A549 (cell line): ENCODE data around the gene CLASP2. TPM values are rescaled to one million over a fixed set of nuclear protein-coding genes. Genes with fewer than 3 reads are reported as not detected.

Experiments
- ATAC-seq, 2 experiments: fragments of 200-7000 bp in 1 of 2; fragments of >200 bp in 1 of 2; cut with Nextera tagmentation in 1 of 2; cut with Tn5 transposase in 1 of 2; 3 replicates each; pipeline versions ENCODE4 v1.8.0 to v1.9.1; 2018 to 2020; ENCODE audit warnings: mild to moderate bottlenecking in 1 of 2, moderate library complexity in 1 of 2
- CTCF ChIA-PET: fragments of 300-600 bp; sonication (Branson Sonifier 250); formaldehyde crosslinking; extraction: SDS; loops from one replicate; lab custom pipeline; 2021; ENCODE audit warnings: antibody characterized with exemption, inconsistent platforms; lab: Yijun Ruan, JAX
- POLR2A ChIA-PET: fragments of 350-600 bp; formaldehyde crosslinking; extraction: SDS; loops from one replicate; lab custom pipeline; 2021; ENCODE audit warnings: antibody characterized with exemption, inconsistent platforms; lab: Yijun Ruan, JAX
- DNase-seq, 2 experiments: peaks; one replicate each; pipeline versions ENCODE4 v3.0.0 to v3.0.0-alpha.2; 2011 to 2016; ENCODE audit warnings: low read depth in 1 of 2, low spot score in 1 of 2
- FAIRE-seq: peaks from 2 replicates; lab custom pipeline; 2011; peaks lifted over from hg19 to GRCh38; lab: Jason Lieb, UNC
- H3K27ac ChIP-seq, 2 experiments: fragments of >200 bp; sonication (Bioruptor Twin); formaldehyde crosslinking; 3 replicates each; pipeline ENCODE4 v1.5.1; 2016 to 2017
- H3K4me1 ChIP-seq: fragments of >200 bp; sonication (Bioruptor Twin); formaldehyde crosslinking; 3 replicates; pipeline ENCODE4 v1.6.1; 2016
- H3K4me2 ChIP-seq: fragments of >200 bp; sonication (Bioruptor Twin); formaldehyde crosslinking; 3 replicates; pipeline ENCODE4 v1.6.1; 2016
- H3K4me3 ChIP-seq: fragments of >200 bp; sonication (Bioruptor Twin); formaldehyde crosslinking; 3 replicates; pipeline ENCODE4 v1.5.1; 2016
- H3K9me3 ChIP-seq: fragments of >200 bp; sonication (Bioruptor Twin); formaldehyde crosslinking; 3 replicates; pipeline ENCODE4 v1.6.1; 2016
- BHLHE40 ChIP-seq: IDR thresholded peaks from 2 replicates; pipeline ENCODE4 v1.6.1; 2012; ENCODE audit warnings: low read depth, low read length, inconsistent platforms
- CBX8 ChIP-seq: fragments of 200-600 bp; sonication (generic); IDR thresholded peaks from 2 replicates; pipeline ENCODE4 v1.6.1; 2016
- EHF ChIP-seq: fragments of 250-450 bp; sonication (Bioruptor Pico); IDR thresholded peaks from 2 replicates; pipeline ENCODE4 v1.5.0; 2020; ENCODE audit warnings: mild to moderate bottlenecking
- EHMT2 ChIP-seq: fragments of 200-600 bp; sonication (generic); IDR thresholded peaks from 2 replicates; pipeline ENCODE4 v1.6.1; 2016; ENCODE audit warnings: antibody characterized with exemption, low read depth, mild to moderate bottlenecking, moderate library complexity
- EP300 ChIP-seq, 2 experiments: fragments of >200 bp; sonication (Bioruptor Twin); formaldehyde crosslinking; IDR thresholded peaks; 2 replicates in 1 of 2; 3 replicates in 1 of 2; pipeline ENCODE4 v1.6.1; 2016 to 2017
- FOSL2 ChIP-seq, 2 experiments: fragments of 450-650 bp in 1 of 2; fragments of >200 bp in 1 of 2; sonication (Bioruptor Twin) in 1 of 2; formaldehyde crosslinking; IDR thresholded peaks; 2 replicates each; pipeline versions ENCODE4 v1.5.0 to v1.6.1; 2016 to 2020; ENCODE audit warnings: mild to moderate bottlenecking in 1 of 2, moderate library complexity in 1 of 2
- HES2 ChIP-seq: fragments of >200 bp; sonication (Bioruptor Twin); formaldehyde crosslinking; IDR thresholded peaks from 2 replicates; pipeline ENCODE4 v1.6.1; 2016
- KDM5A ChIP-seq: fragments of 200-600 bp; sonication (generic); IDR thresholded peaks from 2 replicates; pipeline ENCODE4 v1.6.1; 2016; ENCODE audit warnings: antibody characterized with exemption, mild to moderate bottlenecking
- MAX ChIP-seq: IDR thresholded peaks from 2 replicates; pipeline ENCODE4 v1.6.1; 2012
- MAZ ChIP-seq: fragments of 150-350 bp; IDR thresholded peaks from 2 replicates; pipeline ENCODE4 v1.6.1; 2014; ENCODE audit warnings: antibody characterized with exemption, low read depth, low read length, borderline replicate concordance
- MYC ChIP-seq: IDR thresholded peaks from 2 replicates; pipeline ENCODE4 v1.6.1; 2012; ENCODE audit warnings: mild to moderate bottlenecking, inconsistent platforms, low read length, improper control_type of control experiment, borderline replicate concordance
- NPAS2 ChIP-seq: fragments of 250-450 bp; sonication (Bioruptor Pico); IDR thresholded peaks from 2 replicates; pipeline ENCODE4 v1.8.0; 2022; ENCODE audit warnings: mild to moderate bottlenecking, moderate library complexity, borderline replicate concordance
- PBX3 ChIP-seq: IDR thresholded peaks from 2 replicates; pipeline ENCODE4 v1.6.1; 2012
- POLR2AphosphoS2 ChIP-seq: conservative IDR thresholded peaks from 2 replicates; pipeline ENCODE4 v1.6.1; 2012; ENCODE audit warnings: low read length, improper control_type of control experiment, inconsistent platforms
- RCOR1 ChIP-seq: fragments of 150-350 bp; IDR thresholded peaks from 2 replicates; pipeline ENCODE4 v1.6.1; 2014; ENCODE audit warnings: antibody characterized with exemption, low read length, low read depth
- SREBF2 ChIP-seq: fragments of 450-650 bp; IDR thresholded peaks from 2 replicates; pipeline ENCODE4 v1.6.1; 2014; ENCODE audit warnings: mild to moderate bottlenecking, moderate library complexity
- TFCP2L1 ChIP-seq: fragments of 250-450 bp; sonication (Bioruptor Pico); IDR thresholded peaks from 2 replicates; pipeline ENCODE4 v1.5.0; 2021; ENCODE audit warnings: mild to moderate bottlenecking
- TP53 ChIP-seq: fragments of 250-450 bp; sonication (Bioruptor Pico); IDR thresholded peaks from 2 replicates; pipeline ENCODE4 v1.5.0; 2021; ENCODE audit warnings: mild to moderate bottlenecking, moderate library complexity
- ZC3H11A ChIP-seq: fragments of 450-650 bp; IDR thresholded peaks from 2 replicates; pipeline ENCODE4 v1.6.1; 2014; ENCODE audit warnings: antibody characterized with exemption, mild to moderate bottlenecking
- ZFP36 ChIP-seq: fragments of 450-650 bp; IDR thresholded peaks from 2 replicates; pipeline ENCODE4 v1.6.1; 2014; ENCODE audit warnings: borderline replicate concordance; ENCODE audit not compliant: partially characterized antibody
- WGBS: methylation state at CpG from one replicate; pipeline ENCODE4 v1.1.6; 2017; ENCODE audit errors: missing lambda C conversion rate; 5-methylcytosine and 5-hydroxymethylcytosine counted together
- polyA plus RNA-seq, 4 experiments: library from polyadenylated mRNA; depleted of rRNA in 3 of 4; stranded (reverse); fragments of >200 nt; fragmentation: RNase III in 1 of 4; extraction: RNeasy Plus Mini Kit Qiagen cat#74134 plus additional on column Dnase treatment in 1 of 4; gene quantifications; 2 replicates in 3 of 4; 3 replicates in 1 of 4; pipeline ENCODE4 v1.2.3, GENCODE V29; 2011 to 2017
- TF ChIP-seq, protein P1 (sequence below): fragments of 200-600 bp; sonication (generic); IDR thresholded peaks from 2 replicates; pipeline ENCODE4 v1.6.1; 2016; ENCODE audit warnings: antibody characterized with exemption, mild to moderate bottlenecking, moderate library complexity
- TF ChIP-seq, protein P2 (sequence below): fragments of 150-350 bp; IDR thresholded peaks from 2 replicates; pipeline ENCODE4 v1.6.1; 2014; ENCODE audit warnings: low read depth, mild to moderate bottlenecking, low read length

Gene CLASP2
- polyA plus RNA-seq, 2 of the 4 experiments (the other 2 are of a cell fraction) = 18.1 to 66.5 TPM

- H3K4me3 ChIP-seq = no peak overlapping the region
- H3K27ac ChIP-seq = no peak overlapping the region
- H3K4me2 ChIP-seq = no peak overlapping the region
- 95% methylated on average over 2 of the region's 2 CpGs for WGBS
- ATAC-seq (no peak), DNase-seq (no peak), FAIRE-seq (no peak)
- ChIA-PET POLR2A (interaction anchor here (1.1 kb wide), 1 partner anchor 284 kb away, joined by 3 read pairs; no protein-coding TSS in a partner anchor), CTCF (interaction anchor here (0.7 to 1.9 kb wide), 2 partner anchors 19 to 52 kb away, joined by 3 to 4 read pairs; no protein-coding TSS in a partner anchor)
- no peaks in the 10 kb centered on the region for H3K9me3 ChIP-seq
- H3K4me1 ChIP-seq = 0 out of 3 replicates have a peak, but pooled peaks cover 2% of the 10 kb centered on the region
- no peak for TF ChIP-seq MYC
- TF ChIP-seq MAX = no peak
- TF ChIP-seq KDM5A = no peak
- no peak for TF ChIP-seq CBX8
- TF ChIP-seq FOSL2 (IDR thresholded peaks at IDR 0.05) = no peak
- TF ChIP-seq FOSL2 (CRISPR knock-in tag; IDR thresholded peaks at IDR 0.05) = no peak
- no peak for TF ChIP-seq EHMT2
- TF ChIP-seq RCOR1 = no peak
- no peak for TF ChIP-seq SREBF2
- TF ChIP-seq POLR2AphosphoS2 = no peak
- no peak for TF ChIP-seq EP300 (IDR thresholded peaks at IDR 0.05)
- TF ChIP-seq TP53 (CRISPR knock-in tag) = no peak
- no peak for TF ChIP-seq ZC3H11A
- no peak for TF ChIP-seq BHLHE40
- no peak for TF ChIP-seq EHF (CRISPR knock-in tag)
- TF ChIP-seq ZFP36 = no peak
- TF ChIP-seq HES2 = no peak
These were observed 6.2 kb upstream of the CLASP2 start for GRCh38 chr3:33724256-33724655.

GRCh38 chr3:33722626-33723370 is 4.7 kb upstream of the CLASP2 start:
- CTCF ChIA-PET = no interaction called here
- H3K9me3 ChIP-seq = no peaks in the 10 kb centered on the region
- no peak for FAIRE-seq
- WGBS = 52% methylated on average over 2 of the region's 2 CpGs
- no peak overlapping the region for H3K4me2 ChIP-seq
- DNase-seq = no peak
- POLR2A ChIA-PET = interaction anchor here (0.6 kb wide), 1 partner anchor 80 kb away, joined by 5 read pairs; no protein-coding TSS in a partner anchor
- no peak for ATAC-seq
- no peak overlapping the region for H3K4me3 ChIP-seq
- no peak overlapping the region for H3K27ac ChIP-seq
- 0 out of 3 replicates have a peak, but pooled peaks cover 2% of the 10 kb centered on the region for H3K4me1 ChIP-seq
- no peak for TF ChIP-seq BHLHE40
- no peak for TF ChIP-seq NPAS2 (CRISPR knock-in tag)
- no peak for TF ChIP-seq RCOR1
- no peak for TF ChIP-seq MYC
- TF ChIP-seq MAX = no peak
- no peak for TF ChIP-seq KDM5A
- no peak for TF ChIP-seq POLR2AphosphoS2
- TF ChIP-seq PBX3 = no peak

DNA sequence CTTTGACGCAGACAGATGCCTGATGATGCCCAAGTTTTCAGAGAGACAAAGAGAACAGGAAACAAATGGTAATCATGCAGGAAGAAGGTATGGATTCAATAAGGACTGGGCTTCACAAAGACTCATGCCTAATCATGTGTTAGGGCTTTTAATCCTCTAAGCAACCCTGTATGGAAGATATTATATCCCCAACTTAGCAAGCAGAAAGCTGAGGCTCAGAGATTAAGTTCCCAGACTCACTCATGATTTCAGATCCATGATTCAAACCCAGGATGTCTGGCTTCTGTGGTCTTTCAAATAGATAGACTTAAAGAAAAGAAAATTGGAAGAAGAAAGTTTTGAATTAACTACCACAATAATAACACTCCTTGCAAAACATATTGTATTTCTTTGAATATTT is 4.1 kb upstream of the CLASP2 start:
- H3K4me2 ChIP-seq = no peak overlapping the region
- no peak for FAIRE-seq
- ChIA-PET POLR2A (no interaction called here), CTCF (no interaction called here)
- H3K4me1 ChIP-seq = 0 out of 3 replicates have a peak, but pooled peaks cover 2% of the 10 kb centered on the region
- no peaks in the 10 kb centered on the region for H3K9me3 ChIP-seq
- TF ChIP-seq MAZ (no peak), EP300 (IDR thresholded peaks at IDR 0.05) (no peak), TFCP2L1 (CRISPR knock-in tag) (no peak), FOSL2 (IDR thresholded peaks at IDR 0.05) (no peak), FOSL2 (CRISPR knock-in tag; IDR thresholded peaks at IDR 0.05) (no peak)
- TF ChIP-seq, protein P1, sequence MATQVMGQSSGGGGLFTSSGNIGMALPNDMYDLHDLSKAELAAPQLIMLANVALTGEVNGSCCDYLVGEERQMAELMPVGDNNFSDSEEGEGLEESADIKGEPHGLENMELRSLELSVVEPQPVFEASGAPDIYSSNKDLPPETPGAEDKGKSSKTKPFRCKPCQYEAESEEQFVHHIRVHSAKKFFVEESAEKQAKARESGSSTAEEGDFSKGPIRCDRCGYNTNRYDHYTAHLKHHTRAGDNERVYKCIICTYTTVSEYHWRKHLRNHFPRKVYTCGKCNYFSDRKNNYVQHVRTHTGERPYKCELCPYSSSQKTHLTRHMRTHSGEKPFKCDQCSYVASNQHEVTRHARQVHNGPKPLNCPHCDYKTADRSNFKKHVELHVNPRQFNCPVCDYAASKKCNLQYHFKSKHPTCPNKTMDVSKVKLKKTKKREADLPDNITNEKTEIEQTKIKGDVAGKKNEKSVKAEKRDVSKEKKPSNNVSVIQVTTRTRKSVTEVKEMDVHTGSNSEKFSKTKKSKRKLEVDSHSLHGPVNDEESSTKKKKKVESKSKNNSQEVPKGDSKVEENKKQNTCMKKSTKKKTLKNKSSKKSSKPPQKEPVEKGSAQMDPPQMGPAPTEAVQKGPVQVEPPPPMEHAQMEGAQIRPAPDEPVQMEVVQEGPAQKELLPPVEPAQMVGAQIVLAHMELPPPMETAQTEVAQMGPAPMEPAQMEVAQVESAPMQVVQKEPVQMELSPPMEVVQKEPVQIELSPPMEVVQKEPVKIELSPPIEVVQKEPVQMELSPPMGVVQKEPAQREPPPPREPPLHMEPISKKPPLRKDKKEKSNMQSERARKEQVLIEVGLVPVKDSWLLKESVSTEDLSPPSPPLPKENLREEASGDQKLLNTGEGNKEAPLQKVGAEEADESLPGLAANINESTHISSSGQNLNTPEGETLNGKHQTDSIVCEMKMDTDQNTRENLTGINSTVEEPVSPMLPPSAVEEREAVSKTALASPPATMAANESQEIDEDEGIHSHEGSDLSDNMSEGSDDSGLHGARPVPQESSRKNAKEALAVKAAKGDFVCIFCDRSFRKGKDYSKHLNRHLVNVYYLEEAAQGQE = no peak
- TF ChIP-seq, protein P2, sequence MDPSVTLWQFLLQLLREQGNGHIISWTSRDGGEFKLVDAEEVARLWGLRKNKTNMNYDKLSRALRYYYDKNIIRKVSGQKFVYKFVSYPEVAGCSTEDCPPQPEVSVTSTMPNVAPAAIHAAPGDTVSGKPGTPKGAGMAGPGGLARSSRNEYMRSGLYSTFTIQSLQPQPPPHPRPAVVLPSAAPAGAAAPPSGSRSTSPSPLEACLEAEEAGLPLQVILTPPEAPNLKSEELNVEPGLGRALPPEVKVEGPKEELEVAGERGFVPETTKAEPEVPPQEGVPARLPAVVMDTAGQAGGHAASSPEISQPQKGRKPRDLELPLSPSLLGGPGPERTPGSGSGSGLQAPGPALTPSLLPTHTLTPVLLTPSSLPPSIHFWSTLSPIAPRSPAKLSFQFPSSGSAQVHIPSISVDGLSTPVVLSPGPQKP = no peak
- DNase-seq = no peak
- H3K27ac ChIP-seq = no peak overlapping the region
- H3K4me3 ChIP-seq = no peak overlapping the region
- 78% methylated on average over 1 of the region's 1 CpG for WGBS
- no peak for ATAC-seq
